Gastrocnemius medialis (tissue), 4 donors: Measurements from ENCODE around the gene MTCH2. TPM values are rescaled to one million over a fixed set of nuclear protein-coding genes. Genes with fewer than 3 reads are reported as not detected.
A peak's percentile ranks its signal among the peaks of the same experiment; 100 is the strongest.
"Not testable (repeated sequence)": the region's sequence is repeated elsewhere in the genome, so short reads cannot be mapped to it uniquely, and the experiment has no call there.

Source experiments
- ATAC-seq, 2 donors: fragments of 150-250 bp; one replicate each; pipeline ENCODE4 v1.9.1; 2016
- DNase-seq, 2 donors: peaks; one replicate each; pipeline ENCODE4 v3.0.0-alpha.2; 2019
- H3K27ac ChIP-seq, 4 donors: fragments of 200-600 bp; sonication (generic); 1 replicate in 1 of 4; 2 replicates in 3 of 4; pipeline ENCODE4 v1.5.1; 2016 to 2018; ENCODE audit warnings: mild to moderate bottlenecking in 2 of 4, moderate library complexity in 1 of 4
- H3K27me3 ChIP-seq, 3 donors: fragments of 200-600 bp; sonication (generic) in 2 of 3; 1 replicate in 1 of 3; 2 replicates in 2 of 3; pipeline versions ENCODE4 v1.5.1 to v1.6.0; 2016 to 2019; ENCODE audit warnings: mild to moderate bottlenecking in 1 of 3, moderate library complexity in 1 of 3
- H3K36me3 ChIP-seq, 2 donors: fragments of 200-600 bp; sonication (generic) in 1 of 2; one replicate each; pipeline ENCODE4 v1.5.1; 2017 to 2018
- H3K4me1 ChIP-seq, 2 donors: fragments of 200-600 bp; sonication (generic) in 1 of 2; one replicate each; pipeline ENCODE4 v1.5.1; 2016 to 2017; ENCODE audit warnings: mild to moderate bottlenecking in 2 of 2
- H3K4me3 ChIP-seq, 4 donors: fragments of 200-600 bp; sonication (generic) in 3 of 4; 1 replicate in 1 of 4; 2 replicates in 3 of 4; pipeline ENCODE4 v1.5.1; 2016 to 2019; ENCODE audit warnings: mild to moderate bottlenecking in 2 of 4
- H3K9me3 ChIP-seq, 3 donors: fragments of 200-600 bp; sonication (generic) in 2 of 3; 1 replicate in 1 of 3; 2 replicates in 2 of 3; pipeline ENCODE4 v1.5.1; 2016 to 2019
- POLR2A ChIP-seq, 2 donors: fragments of 450-650 bp; IDR thresholded peaks; one replicate each; pipeline ENCODE4 v1.6.1; 2017; ENCODE audit warnings: antibody characterized with exemption in 2 of 2, mild to moderate bottlenecking in 2 of 2, moderate library complexity in 2 of 2
- in situ Hi-C, 4 donors: fragments of 200-750 bp; cut with MboI; loops; one replicate each; pipeline versions ENCODE4 v1.15.0 to v1.8.0; 2017; ENCODE audit warnings: low sequenced_read_pairs in 4 of 4
- intact Hi-C: fragments of 100-400 bp; cut with DNase I; formaldehyde crosslinking; loops from one replicate; pipeline ENCODE4 v1.15.1; 2023; ENCODE audit warnings: low total_unique reads
- total RNA-seq, 4 donors: library from RNA; depleted of rRNA; stranded (reverse); fragments of >200 nt; gene quantifications; one replicate each; pipeline versions ENCODE4 v1.1.0 to v1.2.3, GENCODE V29; 2016
- TF ChIP-seq, protein P1 (sequence below), 5 experiments: fragments of 450-650 bp in 3 of 5; fragments of 200-600 bp in 2 of 5; sonication (generic) in 2 of 5; IDR thresholded peaks in 4 of 5; conservative IDR thresholded peaks in 1 of 5; 1 replicate in 4 of 5; 2 replicates in 1 of 5; pipeline ENCODE4 v1.5.1; 2016 to 2019; ENCODE audit warnings: antibody characterized with exemption in 5 of 5, mild to moderate bottlenecking in 3 of 5, moderate library complexity in 3 of 5

The MTCH2 gene
- total RNA-seq, 4 donors from 2014 or later = 70.3 to 139 (median 85.6) TPM

- in situ Hi-C loops = loop anchor here in 2 of 4 donors (10.0 to 25.0 kb wide), 3 partner anchors 113 to 196 kb away; partner anchors contain the start of genes NUP160 (in 2 of the 2) and FNBP4 (in 1 of the 2)
- no peak for ATAC-seq
- no peak for DNase-seq
- Histone ChIP-seq H3K27me3 (no peaks in the 10 kb centered on the region), H3K27ac (no peak overlapping the region), H3K4me1 (no peaks in the 10 kb centered on the region), H3K36me3 (no peaks in the 10 kb centered on the region), H3K9me3 (no peaks in the 10 kb centered on the region), H3K4me3 (no peak overlapping the region)
- intact Hi-C loops = no loop called here
- no peak for TF ChIP-seq POLR2A (IDR thresholded peaks at IDR 0.05)
- TF ChIP-seq, protein P1, sequence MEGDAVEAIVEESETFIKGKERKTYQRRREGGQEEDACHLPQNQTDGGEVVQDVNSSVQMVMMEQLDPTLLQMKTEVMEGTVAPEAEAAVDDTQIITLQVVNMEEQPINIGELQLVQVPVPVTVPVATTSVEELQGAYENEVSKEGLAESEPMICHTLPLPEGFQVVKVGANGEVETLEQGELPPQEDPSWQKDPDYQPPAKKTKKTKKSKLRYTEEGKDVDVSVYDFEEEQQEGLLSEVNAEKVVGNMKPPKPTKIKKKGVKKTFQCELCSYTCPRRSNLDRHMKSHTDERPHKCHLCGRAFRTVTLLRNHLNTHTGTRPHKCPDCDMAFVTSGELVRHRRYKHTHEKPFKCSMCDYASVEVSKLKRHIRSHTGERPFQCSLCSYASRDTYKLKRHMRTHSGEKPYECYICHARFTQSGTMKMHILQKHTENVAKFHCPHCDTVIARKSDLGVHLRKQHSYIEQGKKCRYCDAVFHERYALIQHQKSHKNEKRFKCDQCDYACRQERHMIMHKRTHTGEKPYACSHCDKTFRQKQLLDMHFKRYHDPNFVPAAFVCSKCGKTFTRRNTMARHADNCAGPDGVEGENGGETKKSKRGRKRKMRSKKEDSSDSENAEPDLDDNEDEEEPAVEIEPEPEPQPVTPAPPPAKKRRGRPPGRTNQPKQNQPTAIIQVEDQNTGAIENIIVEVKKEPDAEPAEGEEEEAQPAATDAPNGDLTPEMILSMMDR (IDR thresholded peaks at IDR 0.05 in 4 of 5, conservative IDR thresholded peaks at IDR 0.05 in 1 of 5) = no peak
These were observed 6.9 kb upstream of the MTCH2 start for GRCh38 chr11:47649276-47649675.

- ATAC-seq (no peak), DNase-seq (no peak)
- no peak overlapping the region for H3K27ac ChIP-seq
- TF ChIP-seq, protein P1 (IDR thresholded peaks at IDR 0.05 in 4 of 5, conservative IDR thresholded peaks at IDR 0.05 in 1 of 5) = no peak
- TF ChIP-seq POLR2A (IDR thresholded peaks at IDR 0.05) = no peak
- H3K9me3 ChIP-seq = no peaks in the 10 kb centered on the region
- no peaks in the 10 kb centered on the region for H3K36me3 ChIP-seq
- in situ Hi-C loops = loop anchor here in 2 of 4 donors (10.0 to 25.0 kb wide), 3 partner anchors 116 to 199 kb away; partner anchors contain the start of genes NUP160 (in 2 of the 2) and FNBP4 (in 1 of the 2)
- H3K4me3 ChIP-seq = no peak overlapping the region
- intact Hi-C loops = no loop called here
- H3K27me3 ChIP-seq = no peaks in the 10 kb centered on the region
- peaks cover 11 to 15% of the 10 kb centered on the region in 2 donors for H3K4me1 ChIP-seq
These were observed 3.7 kb upstream of the MTCH2 start for GRCh38 chr11:47646019-47646418.

DNA sequence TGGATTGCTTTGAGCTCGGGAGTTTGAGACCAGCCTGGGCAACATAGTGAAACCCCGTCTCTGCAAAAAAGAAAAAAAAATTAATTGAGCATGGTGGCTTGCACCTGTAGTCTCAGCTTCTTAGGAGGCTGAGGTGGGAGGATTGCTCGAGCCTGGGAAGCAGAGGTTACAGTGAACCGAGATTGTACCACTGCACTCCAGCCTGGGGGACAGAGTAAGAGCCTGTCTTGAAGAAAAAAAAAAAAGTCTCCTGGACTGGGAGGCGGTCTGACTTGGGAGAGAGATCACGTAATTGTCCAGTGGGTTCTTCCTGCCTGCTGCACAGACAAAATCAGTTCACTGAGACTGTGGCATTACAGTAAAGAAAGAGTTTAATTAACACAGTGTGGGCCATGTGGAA is 3.1 kb upstream of the MTCH2 start:
- H3K9me3 ChIP-seq = no peaks in the 10 kb centered on the region
- H3K4me1 ChIP-seq = peaks cover 16 to 20% of the 10 kb centered on the region in 2 donors
- intact Hi-C loops (no loop called here), in situ Hi-C loops (loop anchor here in 2 of 4 donors (10.0 to 25.0 kb wide), 3 partner anchors 117 to 199 kb away; partner anchors contain the start of genes NUP160 (in 2 of the 2) and FNBP4 (in 1 of the 2))
- TF ChIP-seq, protein P1 (IDR thresholded peaks at IDR 0.05 in 4 of 5, conservative IDR thresholded peaks at IDR 0.05 in 1 of 5) = no peak
- no peak for TF ChIP-seq POLR2A (IDR thresholded peaks at IDR 0.05)
- H3K27ac ChIP-seq = no peak overlapping the region
- H3K27me3 ChIP-seq = no peaks in the 10 kb centered on the region
- DNase-seq = no peak
- H3K4me3 ChIP-seq = no peak overlapping the region
- no peak for ATAC-seq
- no peaks in the 10 kb centered on the region for H3K36me3 ChIP-seq

GRCh38 chr11:47641600-47642098 is 710 bp downstream of the MTCH2 start:
- ATAC-seq = no peak
- peaks cover 20 to 22% of the 10 kb centered on the region in 2 donors for H3K4me1 ChIP-seq
- intact Hi-C loops (loop anchor here (1.0 to 5.0 kb wide), 5 partner anchors 62 to 1723 kb away; partner anchors contain the start of genes AGBL2, FNBP4, NDUFS3 and NUP160), in situ Hi-C loops (loop anchor here in 2 of 4 donors (10.0 to 25.0 kb wide), 3 partner anchors 121 to 203 kb away; partner anchors contain the start of genes NUP160 (in 2 of the 2) and FNBP4 (in 1 of the 2))
- no peaks in the 10 kb centered on the region for H3K9me3 ChIP-seq
- no peak for DNase-seq
- TF ChIP-seq, protein P1 (IDR thresholded peaks at IDR 0.05 in 4 of 5, conservative IDR thresholded peaks at IDR 0.05 in 1 of 5) = no peak
- no peak for TF ChIP-seq POLR2A (IDR thresholded peaks at IDR 0.05)
- H3K36me3 ChIP-seq = peaks cover 0 to 13% of the 10 kb centered on the region in 2 donors
- peak overlapping the region; percentile 89 to 100 (median 99) for H3K27ac ChIP-seq
- no peaks in the 10 kb centered on the region for H3K27me3 ChIP-seq
- H3K4me3 ChIP-seq = peak overlapping the region; percentile 70 to 100 (median 88)

DNA sequence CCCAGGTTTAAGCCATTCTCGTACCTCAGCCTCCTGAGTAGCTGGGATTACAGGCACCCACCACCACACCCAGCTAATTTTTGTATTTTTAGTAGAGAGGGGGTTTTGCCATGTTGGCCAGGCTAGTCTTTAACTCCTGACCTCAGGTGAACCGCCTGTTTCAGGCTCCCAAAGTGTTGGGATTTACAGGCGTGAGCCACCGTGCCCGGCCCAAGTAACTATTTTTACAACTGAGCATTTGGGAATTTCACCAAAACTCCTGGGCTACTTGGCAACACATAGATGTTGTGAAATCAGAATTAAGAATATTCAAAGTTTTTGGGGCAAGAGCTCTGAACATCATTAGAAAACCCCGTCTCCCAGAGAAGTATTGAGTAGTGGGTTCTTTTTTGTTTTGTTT is 1.9 kb downstream of the MTCH2 start:
- not testable (repeated sequence) for H3K9me3 ChIP-seq, H3K4me3 ChIP-seq, DNase-seq, H3K27me3 ChIP-seq, ATAC-seq
- H3K4me1 ChIP-seq = peaks cover 20 to 22% of the 10 kb centered on the region in 2 donors
- in situ Hi-C loops (loop anchor here in 2 of 4 donors (10.0 to 25.0 kb wide), 3 partner anchors 122 to 204 kb away; partner anchors contain the start of genes NUP160 (in 2 of the 2) and FNBP4 (in 1 of the 2)), intact Hi-C loops (loop anchor here (5.0 kb wide), 1 partner anchor 77 kb away; the partner anchor contains the start of gene AGBL2)
- peak overlapping the region; percentile 19 to 99 (median 94) for H3K27ac ChIP-seq
- peaks cover 0 to 22% of the 10 kb centered on the region in 2 donors for H3K36me3 ChIP-seq

- H3K27ac ChIP-seq, H3K9me3 ChIP-seq, ATAC-seq, intact Hi-C loops, H3K27me3 ChIP-seq, H3K4me3 ChIP-seq, DNase-seq: not testable (repeated sequence)
- peaks cover 11 to 12% of the 10 kb centered on the region in 2 donors for H3K4me1 ChIP-seq
- H3K36me3 ChIP-seq = peaks cover 0 to 56% of the 10 kb centered on the region in 2 donors
- in situ Hi-C loops = loop anchor here in 1 of 4 donors (25.0 kb wide), 2 partner anchors 126 to 201 kb away; partner anchors contain the start of genes FNBP4 and NUP160
These were observed 6.0 kb downstream of the MTCH2 start for GRCh38 chr11:47636331-47636730.
